HG02973 (cell line): Measurements from ENCODE around the gene OVAAL.
A peak's percentile ranks its signal among the peaks of the same experiment; 100 is the strongest.

Source experiments
- ATAC-seq: cut with Tn5 transposase; IDR thresholded peaks from one replicate; pipeline ENCODE4 v1.9.1; 2021; ENCODE audit warnings: moderate library complexity; ENCODE audit not compliant: unreplicated experiment

OVAAL gene

GRCh38 chr1:180558664-180559063, at the start of gene OVAAL:
Gene OVAAL, plus strand, starts transcription at chr1:180558964.
- ATAC-seq, result no peak

- no peak for ATAC-seq
These were observed 47.9 kb upstream of the OVAAL start for GRCh38 chr1:180510882-180511281.

GRCh38 chr1:180513531-180513930, 45.2 kb upstream of the OVAAL start:
- no peak for ATAC-seq

- no peak for ATAC-seq
These were observed 43.4 kb upstream of the OVAAL start for GRCh38 chr1:180515364-180515763.

GRCh38 chr1:180515857-180516388, 42.8 kb upstream of the OVAAL start:
- peak; percentile 65 for ATAC-seq

GRCh38 chr1:180519846-180520245, 38.9 kb upstream of the OVAAL start:
- no peak for ATAC-seq

GRCh38 chr1:180521474-180522212, 37.1 kb upstream of the OVAAL start:
- no peak for ATAC-seq

- no peak for ATAC-seq
These were observed 36.6 kb upstream of the OVAAL start for GRCh38 chr1:180522213-180522515.

GRCh38 chr1:180524160-180524914, 34.4 kb upstream of the OVAAL start:
- ATAC-seq, result no peak

GRCh38 chr1:180524915-180525714, 33.6 kb upstream of the OVAAL start:
- no peak for ATAC-seq

- no peak for ATAC-seq
These were observed 33.1 kb upstream of the OVAAL start for GRCh38 chr1:180525715-180526039.

GRCh38 chr1:180527101-180527669, 31.6 kb upstream of the OVAAL start:
- ATAC-seq, result no peak

- ATAC-seq, result no peak
These were observed 29.8 kb upstream of the OVAAL start for GRCh38 chr1:180528868-180529470.

GRCh38 chr1:180530501-180530900, 28.3 kb upstream of the OVAAL start:
- ATAC-seq, result no peak

- no peak for ATAC-seq
These were observed 25.9 kb upstream of the OVAAL start for GRCh38 chr1:180532854-180533253.

- ATAC-seq, result peak; percentile 65
These were observed 25.3 kb upstream of the OVAAL start for GRCh38 chr1:180533266-180533987.

- ATAC-seq, result no peak
These were observed 24.6 kb upstream of the OVAAL start for GRCh38 chr1:180534214-180534613.

GRCh38 chr1:180535418-180535999, 23.3 kb upstream of the OVAAL start:
- no peak for ATAC-seq

- no peak for ATAC-seq
These were observed 21.9 kb upstream of the OVAAL start for GRCh38 chr1:180536821-180537372.

GRCh38 chr1:180539136-180539535, 19.6 kb upstream of the OVAAL start:
- no peak for ATAC-seq
